NOMO-1 treated with dmso at 0.1 percent for 144 hours (cell line): Measurements from ENCODE around the gene SPATA46.

ENCODE experiments used
- DNase-seq: peaks from one replicate; lab custom pipeline; 2025; ENCODE audit not compliant: unreplicated experiment; lab: John Stamatoyannopoulos, UW

The SPATA46 gene

DNA sequence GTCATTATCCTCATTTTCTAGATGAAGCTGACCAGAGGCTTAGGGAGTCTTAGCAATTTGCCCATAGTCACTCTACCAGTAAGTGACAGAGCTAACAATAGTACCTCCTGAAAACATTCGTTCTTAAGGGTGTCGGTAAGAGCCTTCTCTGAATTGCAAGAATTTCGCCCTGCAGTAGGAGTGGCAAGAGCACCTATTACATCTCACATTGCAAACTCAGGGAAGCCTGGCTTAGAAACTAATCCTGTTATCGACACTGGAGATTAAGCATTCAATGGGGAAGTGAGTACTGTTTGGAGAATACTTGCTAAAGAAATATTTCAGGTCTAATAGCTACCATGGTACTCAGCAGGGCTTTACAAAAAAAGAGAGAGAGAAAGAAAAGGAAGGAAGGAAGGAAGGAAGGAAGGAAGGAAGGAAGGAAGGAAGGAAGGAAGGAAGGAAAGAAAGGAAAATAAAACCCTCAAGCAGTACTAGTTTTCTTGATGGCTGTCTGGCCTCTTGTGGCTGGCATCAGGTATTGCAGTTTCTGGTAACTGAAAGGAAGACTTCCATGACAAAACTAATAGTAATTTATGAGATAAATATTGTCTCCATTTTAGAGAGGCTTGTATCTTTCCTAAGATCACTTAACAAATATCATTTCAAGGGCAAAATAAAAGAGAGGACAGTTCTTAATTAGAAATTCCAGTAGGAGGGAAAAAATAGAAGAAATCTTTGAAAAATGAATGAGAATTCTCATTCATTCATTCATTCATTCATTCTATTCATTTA is 15.3 kb upstream of the SPATA46 start:
- DNase-seq: peak; percentile 27

DNA sequence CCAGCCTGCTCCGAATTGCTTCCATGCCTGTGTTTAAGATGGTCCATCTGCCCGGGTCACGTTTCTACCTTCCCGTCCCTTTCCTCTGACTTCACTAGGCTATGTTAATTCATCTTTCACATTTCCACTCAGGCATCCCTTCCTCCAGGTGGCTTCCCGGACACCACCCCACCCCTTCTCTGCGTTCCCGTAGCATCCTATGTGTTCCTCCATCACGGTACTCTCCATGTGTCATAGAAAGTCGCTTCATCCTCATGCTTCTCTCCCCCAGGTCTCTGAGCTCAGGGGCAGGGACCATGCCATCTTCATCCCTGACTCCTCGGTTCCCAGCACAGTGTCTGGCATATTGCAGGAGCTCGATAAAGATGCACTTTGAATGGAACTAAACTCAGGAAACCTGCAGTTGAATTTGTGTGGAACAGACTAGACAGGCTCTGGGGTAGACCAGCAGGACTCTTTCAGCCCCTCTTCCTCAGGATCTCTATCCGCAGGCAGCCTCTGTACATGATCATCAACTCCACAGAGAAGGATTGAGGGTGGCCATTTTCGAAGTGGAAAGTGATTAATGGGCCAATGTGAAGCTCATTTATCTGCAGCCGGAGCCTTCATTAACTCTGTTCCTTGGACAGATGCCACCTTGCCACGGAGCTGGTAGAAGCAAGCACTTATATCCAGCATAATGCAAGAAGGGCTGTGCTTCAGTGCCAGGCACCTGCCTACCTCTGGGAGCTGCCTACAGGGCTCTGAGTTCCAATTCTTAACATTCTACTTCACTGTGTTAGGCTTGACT is 13.9 kb upstream of the SPATA46 start:
- no peak for DNase-seq

DNA sequence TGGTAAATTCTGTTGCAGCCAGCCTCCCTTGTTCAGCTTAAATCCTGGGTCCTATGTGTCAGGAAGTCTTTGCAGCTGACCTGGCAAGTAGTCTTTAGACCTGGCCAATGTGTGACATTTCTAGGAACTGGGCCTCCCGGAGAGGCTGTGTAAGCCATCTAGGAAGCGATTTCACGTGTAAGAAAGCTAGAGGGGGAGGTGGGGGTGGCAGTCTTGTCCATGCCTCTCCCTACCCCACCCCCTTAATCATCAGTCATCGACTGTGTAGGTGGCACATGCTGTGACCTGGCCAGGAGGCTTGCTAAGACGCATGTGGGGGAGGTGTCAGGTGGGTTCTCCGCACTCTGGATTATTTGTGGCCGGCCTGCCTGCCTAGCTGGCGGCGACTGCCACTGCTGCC is 13.3 kb upstream of the SPATA46 start:
- DNase-seq: no peak

- no peak for DNase-seq
Observed at GRCh38 chr1:162389021-162389818, 12.6 kb upstream of the SPATA46 start.

GRCh38 chr1:162388615-162389014 is 12.0 kb upstream of the SPATA46 start:
- no peak for DNase-seq

DNA sequence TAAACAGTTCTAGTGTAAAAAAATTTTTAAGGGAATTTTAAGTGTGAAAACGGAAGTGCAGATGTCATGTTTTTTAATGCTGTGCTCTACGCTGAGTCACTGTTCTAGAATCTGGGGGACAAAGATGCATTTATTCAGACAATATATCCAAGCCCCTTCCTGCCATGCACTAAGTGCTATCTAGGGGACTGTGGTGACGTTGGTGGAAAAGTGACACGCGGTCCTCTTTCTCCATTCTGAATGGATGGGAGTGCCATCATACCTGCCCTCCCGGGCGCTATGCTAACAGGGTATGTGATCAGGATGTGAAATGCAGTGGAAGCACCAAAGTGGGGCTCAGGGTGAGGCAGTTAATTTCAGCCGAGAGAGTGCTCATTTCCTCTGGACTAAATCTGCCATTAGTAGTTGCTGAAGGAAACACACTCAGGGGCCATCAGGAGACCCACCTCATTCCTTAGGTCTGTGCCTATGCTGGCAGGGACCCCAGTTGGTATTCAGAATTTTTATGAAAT is 11.5 kb upstream of the SPATA46 start:
- no peak for DNase-seq

- no peak for DNase-seq
Observed at GRCh38 chr1:162387226-162388082, 10.8 kb upstream of the SPATA46 start.

DNA sequence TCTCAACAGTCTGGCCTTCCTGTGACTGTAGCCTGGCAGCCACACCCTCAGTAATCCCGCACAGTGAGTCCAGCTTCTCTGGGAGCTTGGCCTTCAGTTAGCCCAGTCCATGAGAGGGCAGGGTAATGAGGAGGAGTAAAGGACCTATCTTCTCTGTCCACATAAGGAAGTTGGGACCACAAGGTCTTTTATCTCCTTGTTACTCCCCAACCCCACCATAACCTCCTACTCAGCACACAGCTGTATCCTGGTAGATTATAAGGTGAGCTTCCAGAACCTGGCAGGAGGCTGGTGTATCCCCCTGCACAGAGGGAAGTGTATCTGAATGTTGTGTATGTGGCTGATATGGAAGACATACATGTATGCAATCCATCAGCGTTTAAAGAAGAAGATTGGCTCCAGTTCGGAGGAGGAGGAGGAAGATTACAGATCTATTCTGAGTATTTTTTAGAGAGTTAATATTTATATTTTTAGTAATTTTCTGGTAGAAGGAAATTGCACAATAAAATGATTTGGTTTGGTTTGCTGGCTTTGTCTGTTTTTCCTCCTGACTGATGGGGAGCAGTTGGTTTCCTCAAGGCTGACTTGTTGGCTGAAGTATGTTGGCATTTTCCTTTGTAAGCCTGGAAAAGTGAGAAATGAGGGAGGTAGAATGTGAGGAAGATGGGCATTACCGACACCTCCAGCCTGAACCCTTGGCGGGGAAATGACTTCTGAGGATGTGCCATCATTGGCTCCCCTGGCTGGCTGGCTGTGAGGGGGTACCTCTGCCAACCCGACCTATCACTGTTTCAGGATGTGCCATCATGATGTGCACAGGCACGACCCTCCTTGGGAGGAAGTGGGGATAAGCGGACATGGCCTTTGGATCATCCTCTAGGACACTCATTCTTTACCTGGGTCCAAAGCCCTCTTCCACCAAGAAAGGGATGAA is 9.9 kb upstream of the SPATA46 start:
- DNase-seq: no peak

DNA sequence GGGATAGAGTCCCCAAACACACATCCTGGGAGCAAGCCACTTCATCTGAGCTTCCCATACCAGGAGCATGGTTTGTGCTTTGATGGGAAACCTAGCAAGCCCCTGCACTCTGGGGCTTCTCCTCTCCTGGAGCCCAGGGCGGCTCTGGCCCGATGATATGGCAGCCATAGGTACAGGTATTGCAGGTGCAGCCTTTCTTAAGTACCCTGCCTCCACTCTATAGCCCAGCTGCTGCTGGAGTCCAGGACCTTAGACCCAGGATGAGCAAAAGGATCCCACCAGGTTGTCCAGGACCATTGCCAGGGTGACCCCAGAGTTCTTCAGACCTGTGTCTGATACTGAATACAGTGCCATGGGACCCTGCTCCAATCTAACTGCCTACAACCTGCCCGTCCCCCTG is 9.0 kb upstream of the SPATA46 start:
- DNase-seq: no peak

DNA sequence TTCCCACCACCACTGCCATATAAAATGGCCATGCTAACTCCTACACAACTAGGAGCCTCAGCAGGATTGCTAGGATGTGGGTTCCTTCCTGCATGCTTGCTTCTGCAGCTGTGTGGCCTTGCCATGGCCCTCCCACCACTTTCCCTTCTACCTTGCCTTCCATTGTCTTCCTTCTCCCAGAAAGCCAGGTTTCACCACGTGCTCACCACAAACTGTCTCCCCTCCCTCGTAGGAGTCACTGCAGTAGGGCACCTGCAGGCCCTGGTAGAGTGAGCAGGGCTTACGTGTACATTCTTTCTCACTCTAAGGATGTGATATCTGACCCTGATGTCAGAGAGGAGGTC is 8.6 kb upstream of the SPATA46 start:
- no peak for DNase-seq

GRCh38 chr1:162384601-162385279 is 8.1 kb upstream of the SPATA46 start:
- no peak for DNase-seq

DNA sequence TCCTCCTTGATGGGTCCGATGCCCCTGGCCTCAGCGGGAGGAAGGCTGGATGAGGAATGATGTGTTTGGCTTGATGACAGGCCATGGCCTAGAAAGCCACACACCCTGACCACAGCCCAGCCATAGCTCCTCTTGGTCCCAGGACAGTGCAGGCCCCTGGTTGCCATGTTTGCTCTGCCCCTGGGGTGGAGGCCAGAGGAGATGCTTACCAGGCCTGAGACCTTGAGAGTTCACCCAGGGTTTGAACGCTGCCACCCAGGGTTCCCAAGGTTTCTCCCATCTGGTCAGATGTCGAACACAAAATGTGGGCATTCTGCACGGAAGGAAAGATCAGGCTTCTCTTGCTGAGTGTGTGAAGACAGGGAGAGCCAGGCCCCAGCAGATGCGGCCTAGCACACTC is 7.5 kb upstream of the SPATA46 start:
- no peak for DNase-seq

GRCh38 chr1:162383516-162383915 is 6.9 kb upstream of the SPATA46 start:
- DNase-seq: no peak

DNA sequence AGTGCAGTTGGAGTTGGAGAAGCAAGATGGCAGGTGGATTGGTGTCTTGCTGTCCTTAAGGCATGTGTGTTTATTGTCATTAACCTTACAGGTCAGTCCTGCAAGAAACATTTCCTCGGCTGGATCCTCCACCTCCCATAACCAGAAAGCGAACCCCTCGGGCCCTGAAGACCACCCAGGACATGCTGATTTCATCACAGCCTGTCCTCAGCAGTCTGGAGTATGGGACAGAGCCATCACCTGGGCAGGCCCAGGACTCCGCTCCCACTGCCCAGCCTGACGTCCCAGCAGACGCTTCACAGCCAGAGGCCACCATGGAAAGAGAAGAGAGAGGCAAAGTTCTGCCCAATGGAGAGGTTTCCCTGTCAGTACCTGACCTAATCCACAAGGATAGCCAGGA is 6.4 kb upstream of the SPATA46 start:
- no peak for DNase-seq

- no peak for DNase-seq
Observed at GRCh38 chr1:162381941-162382750, 5.5 kb upstream of the SPATA46 start.

GRCh38 chr1:162381383-162381782 is 4.7 kb upstream of the SPATA46 start, which contains the start of gene C1orf226:
TSS of gene C1orf226 (plus strand) at chr1:162381728. CDS start at chr1:162381902, 174 bp downstream.
- DNase-seq: no peak

- DNase-seq: no peak
Observed at GRCh38 chr1:162380061-162380846, 3.6 kb upstream of the SPATA46 start.
